Coronary artery (tissue), 2 donors: ENCODE results near the gene TACO1.

Experiments used
- DNase-seq: peaks from one replicate; pipeline ENCODE4 v3.0.0-alpha.2; 2017; ENCODE audit warnings: low spot score
- H3K27ac ChIP-seq, 2 donors: fragments of 200-600 bp; sonication (generic); one replicate each; pipeline ENCODE4 v1.5.1; 2016 to 2019
- H3K4me3 ChIP-seq: fragments of 200-600 bp; sonication (generic); 2 replicates; pipeline ENCODE4 v1.5.1; 2016; ENCODE audit warnings: mild to moderate bottlenecking, moderate library complexity
- TF ChIP-seq, protein P1 (sequence below): fragments of 200-600 bp; sonication (generic); IDR thresholded peaks from one replicate; pipeline ENCODE4 v1.5.1; 2019; ENCODE audit warnings: antibody characterized with exemption

Gene TACO1

DNA sequence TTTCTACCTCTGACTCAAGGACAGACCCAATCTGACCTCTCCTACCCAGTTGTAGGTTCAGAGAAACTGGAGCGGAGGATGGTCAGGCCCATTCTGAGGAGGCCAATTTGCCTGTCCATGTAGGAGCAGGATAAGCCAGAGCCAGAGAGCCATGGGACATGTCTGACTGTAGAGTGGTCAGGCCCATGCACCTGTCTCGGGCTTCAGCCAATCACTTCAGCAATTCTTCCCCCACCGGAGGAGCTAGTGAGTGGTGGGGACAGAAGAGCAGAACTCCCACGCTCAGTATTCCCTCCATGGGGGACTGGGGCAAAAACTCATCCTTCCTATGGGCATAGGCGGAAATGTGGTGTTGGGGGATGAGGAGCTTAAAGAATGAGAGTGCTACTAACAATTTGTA lies 36.1 kb upstream of the TACO1 start:
- no peak overlapping the region for H3K27ac ChIP-seq
- no peak overlapping the region for H3K4me3 ChIP-seq
- DNase-seq = no peak
- TF ChIP-seq, protein P1, sequence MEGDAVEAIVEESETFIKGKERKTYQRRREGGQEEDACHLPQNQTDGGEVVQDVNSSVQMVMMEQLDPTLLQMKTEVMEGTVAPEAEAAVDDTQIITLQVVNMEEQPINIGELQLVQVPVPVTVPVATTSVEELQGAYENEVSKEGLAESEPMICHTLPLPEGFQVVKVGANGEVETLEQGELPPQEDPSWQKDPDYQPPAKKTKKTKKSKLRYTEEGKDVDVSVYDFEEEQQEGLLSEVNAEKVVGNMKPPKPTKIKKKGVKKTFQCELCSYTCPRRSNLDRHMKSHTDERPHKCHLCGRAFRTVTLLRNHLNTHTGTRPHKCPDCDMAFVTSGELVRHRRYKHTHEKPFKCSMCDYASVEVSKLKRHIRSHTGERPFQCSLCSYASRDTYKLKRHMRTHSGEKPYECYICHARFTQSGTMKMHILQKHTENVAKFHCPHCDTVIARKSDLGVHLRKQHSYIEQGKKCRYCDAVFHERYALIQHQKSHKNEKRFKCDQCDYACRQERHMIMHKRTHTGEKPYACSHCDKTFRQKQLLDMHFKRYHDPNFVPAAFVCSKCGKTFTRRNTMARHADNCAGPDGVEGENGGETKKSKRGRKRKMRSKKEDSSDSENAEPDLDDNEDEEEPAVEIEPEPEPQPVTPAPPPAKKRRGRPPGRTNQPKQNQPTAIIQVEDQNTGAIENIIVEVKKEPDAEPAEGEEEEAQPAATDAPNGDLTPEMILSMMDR = no peak

GRCh38 chr17:63567229-63567628 lies 33.5 kb upstream of the TACO1 start:
- no peak for DNase-seq
- Histone ChIP-seq H3K27ac (no peak overlapping the region), H3K4me3 (no peak overlapping the region)
- TF ChIP-seq, protein P1 = no peak

DNA sequence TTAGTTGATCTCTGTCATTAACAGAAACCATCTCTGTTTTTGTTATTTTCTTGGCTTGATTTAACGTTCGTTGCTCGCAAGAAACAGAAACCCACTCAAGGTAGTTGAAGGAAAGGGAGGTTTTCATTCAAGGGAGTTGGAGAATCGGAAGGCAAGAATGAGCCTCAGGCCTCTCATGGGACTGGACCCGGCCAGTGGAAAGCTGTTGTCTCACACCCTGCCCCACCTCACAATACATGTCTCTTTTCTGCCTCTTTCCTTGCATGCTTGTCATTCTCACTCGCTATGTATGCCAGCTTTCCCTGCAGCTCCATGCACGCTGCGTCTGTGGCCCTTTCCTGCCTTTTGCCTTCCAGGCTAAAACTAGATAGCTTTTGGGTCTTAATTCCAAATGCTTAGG lies 32.1 kb upstream of the TACO1 start:
- Histone ChIP-seq H3K27ac (no peak overlapping the region), H3K4me3 (no peak overlapping the region)
- DNase-seq = no peak
- TF ChIP-seq, protein P1 = no peak

DNA sequence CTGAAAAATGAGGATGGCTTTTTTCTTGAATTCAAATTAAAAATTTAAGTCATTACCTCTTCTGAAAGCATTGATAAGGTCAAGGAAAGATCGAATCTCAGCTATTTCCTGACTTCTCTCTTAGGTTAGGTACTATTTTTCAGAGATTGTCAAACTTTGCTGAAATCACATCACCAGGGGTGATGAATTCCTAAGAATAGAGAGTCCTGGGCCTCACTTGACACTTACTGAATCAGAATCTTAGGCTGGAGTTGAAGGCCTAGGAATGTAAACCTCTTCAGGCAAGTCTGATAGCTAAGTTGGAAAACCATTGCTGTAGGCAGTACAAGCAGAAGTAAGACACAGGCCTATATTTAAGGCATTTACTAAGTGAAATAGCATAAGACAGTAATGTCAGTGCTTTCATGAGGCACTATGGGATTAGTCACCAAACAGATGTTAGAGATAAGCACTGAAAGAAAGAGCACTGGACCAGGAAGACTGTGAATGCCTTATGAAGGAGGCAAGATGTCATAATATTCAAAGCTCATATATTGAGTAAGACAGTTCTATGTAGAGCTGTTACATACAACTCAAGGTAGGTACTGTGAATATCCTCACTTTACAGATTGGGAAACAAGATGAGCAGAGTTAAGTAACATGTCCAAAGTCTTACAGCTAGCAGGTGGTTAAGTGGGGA lies 28.9 kb upstream of the TACO1 start:
- no peak for DNase-seq
- Histone ChIP-seq H3K4me3 (no peak overlapping the region), H3K27ac (no peak overlapping the region)
- TF ChIP-seq, protein P1 = no peak

GRCh38 chr17:63573634-63574033 lies 27.1 kb upstream of the TACO1 start:
- no peak for DNase-seq
- TF ChIP-seq, protein P1 = no peak
- no peak overlapping the region for H3K27ac ChIP-seq
- H3K4me3 ChIP-seq = no peak overlapping the region

- Histone ChIP-seq H3K27ac (no peak overlapping the region), H3K4me3 (no peak overlapping the region)
- no peak for DNase-seq
- TF ChIP-seq, protein P1 = no peak
These were observed 22.5 kb upstream of the TACO1 start for GRCh38 chr17:63578027-63578768.

DNA sequence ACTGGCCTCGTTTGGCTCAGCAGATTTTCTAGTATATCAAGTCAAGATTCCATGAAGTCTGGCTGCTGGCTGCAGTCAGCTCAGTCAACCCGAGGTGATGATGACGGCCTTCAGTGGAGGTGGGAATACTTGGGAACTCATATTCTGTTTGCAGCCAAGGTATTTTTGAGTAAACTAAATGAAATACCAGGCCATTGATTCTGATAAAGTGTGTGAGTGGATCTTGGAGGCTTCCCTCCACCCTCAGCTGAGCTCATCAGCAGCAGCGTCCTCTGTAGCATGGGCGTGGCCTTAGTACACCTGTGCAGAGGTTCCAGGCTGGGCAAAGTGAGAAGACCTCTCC lies 22.0 kb upstream of the TACO1 start:
- H3K27ac ChIP-seq = no peak overlapping the region
- DNase-seq = no peak

More for the DNA sequence above, 22.0 kb upstream of the TACO1 start:
- no peak overlapping the region for H3K4me3 ChIP-seq
- TF ChIP-seq, protein P1 = no peak
